ENCODE data around the gene PDGFA.

DNA sequence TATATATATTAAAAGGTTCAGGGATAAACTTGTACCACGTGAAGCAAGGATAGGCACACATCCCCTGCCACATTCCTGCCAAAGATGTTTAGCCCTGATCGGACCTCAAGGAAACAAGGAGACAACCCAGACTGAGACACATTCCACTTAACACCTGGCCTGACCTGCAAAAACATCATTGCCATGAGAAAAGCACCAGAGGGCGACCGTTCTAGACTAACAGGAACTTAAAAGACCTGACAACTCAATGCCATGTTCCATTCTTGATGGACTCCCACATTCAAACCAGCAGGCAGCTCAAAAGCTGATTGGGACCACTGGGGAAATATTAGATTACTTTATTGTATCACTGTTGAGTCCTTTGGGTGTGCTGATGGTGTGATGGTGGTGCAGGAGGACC is 8.1 kb upstream of the PDGFA start:
- TF ChIP-seq, protein P1, sequence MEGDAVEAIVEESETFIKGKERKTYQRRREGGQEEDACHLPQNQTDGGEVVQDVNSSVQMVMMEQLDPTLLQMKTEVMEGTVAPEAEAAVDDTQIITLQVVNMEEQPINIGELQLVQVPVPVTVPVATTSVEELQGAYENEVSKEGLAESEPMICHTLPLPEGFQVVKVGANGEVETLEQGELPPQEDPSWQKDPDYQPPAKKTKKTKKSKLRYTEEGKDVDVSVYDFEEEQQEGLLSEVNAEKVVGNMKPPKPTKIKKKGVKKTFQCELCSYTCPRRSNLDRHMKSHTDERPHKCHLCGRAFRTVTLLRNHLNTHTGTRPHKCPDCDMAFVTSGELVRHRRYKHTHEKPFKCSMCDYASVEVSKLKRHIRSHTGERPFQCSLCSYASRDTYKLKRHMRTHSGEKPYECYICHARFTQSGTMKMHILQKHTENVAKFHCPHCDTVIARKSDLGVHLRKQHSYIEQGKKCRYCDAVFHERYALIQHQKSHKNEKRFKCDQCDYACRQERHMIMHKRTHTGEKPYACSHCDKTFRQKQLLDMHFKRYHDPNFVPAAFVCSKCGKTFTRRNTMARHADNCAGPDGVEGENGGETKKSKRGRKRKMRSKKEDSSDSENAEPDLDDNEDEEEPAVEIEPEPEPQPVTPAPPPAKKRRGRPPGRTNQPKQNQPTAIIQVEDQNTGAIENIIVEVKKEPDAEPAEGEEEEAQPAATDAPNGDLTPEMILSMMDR (IDR thresholded peaks at IDR 0.05), result no peak
- no peak for TF ChIP-seq POLR2A (IDR thresholded peaks at IDR 0.05)
